ENCODE measurements around the gene FANCC. TPM values are rescaled to one million over a fixed set of nuclear protein-coding genes. Genes with fewer than 3 reads are reported as not detected.
"Not testable (repeated sequence)": the region's sequence is repeated elsewhere in the genome, so short reads cannot be mapped to it uniquely, and the experiment has no call there.

The FANCC gene
- total RNA-seq, 1 experiment from 2014 or later, result 34.1 TPM

DNA sequence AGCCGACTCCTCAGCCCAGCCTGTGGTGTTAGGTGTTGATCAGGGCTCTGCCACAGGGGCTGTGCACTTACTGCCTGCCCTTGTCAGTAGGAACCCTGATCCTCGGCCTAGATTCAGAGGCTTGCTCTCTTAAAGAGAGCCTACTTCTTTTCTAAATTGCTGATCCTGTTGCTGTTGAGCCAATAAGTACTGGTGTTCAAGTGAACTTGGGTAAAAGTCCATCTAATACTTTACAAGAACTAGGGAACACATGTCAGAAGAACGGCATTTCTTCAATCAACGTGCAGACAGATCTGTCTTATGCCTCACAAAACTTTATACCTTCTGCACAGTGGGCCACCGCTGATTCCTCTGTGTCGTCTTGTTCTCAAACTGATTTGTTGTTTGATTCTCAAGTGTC is 24.2 kb downstream of the FANCC start:
- DNase-seq (ENCODE audit: low read depth); in situ Hi-C loops (cut with HindIII; ENCODE audit: low pct_unique_long_range_greater_than_20kb, low sequenced_read_pairs): not testable (repeated sequence)

DNA sequence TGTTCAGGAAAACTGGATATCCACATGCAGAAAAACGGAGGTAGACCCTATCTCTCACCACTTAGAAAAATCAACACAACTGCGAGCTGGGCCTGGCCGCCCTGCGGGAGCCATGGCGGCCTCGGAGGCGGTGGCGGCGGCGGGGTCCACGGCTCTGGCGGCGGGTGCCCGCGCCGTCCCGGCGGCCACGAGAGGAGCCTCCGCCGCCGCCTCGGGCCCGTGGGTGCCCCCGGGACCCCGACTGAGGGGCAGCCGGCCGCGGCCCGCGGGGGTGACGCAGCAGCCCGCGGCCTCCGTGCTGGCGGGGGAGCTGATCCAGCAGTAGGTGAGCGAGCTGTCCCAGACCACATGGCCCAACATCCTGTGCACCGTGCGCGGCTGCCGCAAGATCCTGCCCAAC is 25.3 kb downstream of the FANCC start:
- in situ Hi-C loops (cut with HindIII; ENCODE audit: low pct_unique_long_range_greater_than_20kb, low sequenced_read_pairs), result no loop called here

DNA sequence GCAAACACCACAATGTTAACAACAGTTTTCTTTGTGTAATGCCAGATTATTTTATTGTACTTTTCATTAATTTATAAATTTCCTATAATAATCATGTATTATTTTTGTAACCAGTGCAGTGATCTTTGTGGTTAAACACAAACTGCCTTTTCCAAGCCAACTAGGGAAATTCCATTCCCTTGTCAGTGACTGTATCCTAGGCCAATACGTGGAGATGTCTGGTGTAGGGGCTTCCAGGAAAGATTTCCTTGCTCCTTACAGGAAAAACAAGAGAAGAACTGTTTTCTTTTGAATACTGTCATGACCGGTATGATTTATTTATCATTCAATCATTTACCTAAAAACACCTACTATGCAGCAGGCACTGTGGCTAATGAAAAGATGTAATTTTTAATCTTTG is 31.4 kb downstream of the FANCC start:
- in situ Hi-C loops (cut with HindIII; ENCODE audit: low pct_unique_long_range_greater_than_20kb, low sequenced_read_pairs), result no loop called here
- DNase-seq (ENCODE audit: low read depth), result peak; percentile 36

More for the DNA sequence above, 25.3 kb downstream of the FANCC start:
- no peak for DNase-seq (ENCODE audit: low read depth)

DNA sequence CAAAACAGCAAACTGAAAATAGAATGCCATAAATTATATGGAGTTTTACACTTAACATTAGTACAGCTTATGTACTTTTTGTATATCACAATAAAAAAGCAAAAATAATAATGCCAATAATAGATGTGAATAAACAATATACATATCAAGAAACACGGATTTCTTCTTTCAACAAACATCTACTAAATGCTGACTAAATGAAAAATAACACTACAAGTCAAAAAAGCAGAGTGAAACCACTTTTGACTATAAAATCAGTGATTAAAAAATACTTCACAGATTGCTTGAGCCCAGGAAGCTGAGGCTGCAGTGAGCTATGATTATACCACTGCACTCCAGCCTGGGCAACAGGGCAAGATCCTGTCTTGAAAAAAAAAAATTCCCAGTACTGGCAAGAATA is 32.2 kb downstream of the FANCC start:
- in situ Hi-C loops (cut with HindIII; ENCODE audit: low pct_unique_long_range_greater_than_20kb, low sequenced_read_pairs), result no loop called here
- no peak for DNase-seq (ENCODE audit: low read depth)

DNA sequence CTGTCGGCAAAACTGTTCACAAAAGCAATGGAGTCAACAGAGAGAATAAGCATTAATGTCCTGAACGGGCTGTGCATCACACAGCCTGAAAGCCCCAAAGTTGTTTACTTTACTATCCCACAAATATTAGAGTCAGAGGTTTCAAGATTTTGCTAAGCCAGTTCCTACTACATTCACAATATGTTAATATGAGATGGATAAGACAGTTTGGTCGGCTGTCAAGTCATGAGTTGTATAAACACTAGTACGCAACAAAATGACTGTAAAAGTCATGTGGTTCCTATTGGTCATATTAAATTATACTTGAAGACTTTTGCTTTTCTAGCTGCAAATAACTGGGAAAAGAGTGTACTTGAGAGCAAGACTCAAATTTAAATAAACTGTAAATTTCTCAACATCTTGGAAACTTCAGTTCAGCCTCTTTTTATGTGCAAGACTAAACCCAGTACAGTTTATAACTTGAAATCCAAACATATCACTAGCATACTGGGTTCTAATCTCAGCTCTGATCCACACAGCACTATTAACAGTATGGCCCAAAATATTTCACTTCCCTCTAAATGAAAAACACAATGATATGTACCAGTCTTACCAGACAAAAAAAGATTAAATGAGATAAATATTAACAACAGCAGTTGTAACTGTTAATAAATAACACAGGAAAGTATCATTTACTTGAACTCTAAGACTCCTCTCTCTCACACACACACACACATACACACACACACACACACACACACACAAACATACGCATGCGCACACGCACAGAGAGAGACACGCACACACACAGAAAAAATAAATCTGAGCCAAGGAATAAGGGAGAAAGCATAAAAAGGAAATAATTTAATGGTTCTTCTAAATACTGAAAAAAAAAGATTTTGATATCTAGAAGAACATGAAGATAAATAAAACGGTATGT is 33.1 kb downstream of the FANCC start:
- in situ Hi-C loops (cut with HindIII; ENCODE audit: low pct_unique_long_range_greater_than_20kb, low sequenced_read_pairs), result no loop called here
- DNase-seq (ENCODE audit: low read depth), result peak; percentile 92

DNA sequence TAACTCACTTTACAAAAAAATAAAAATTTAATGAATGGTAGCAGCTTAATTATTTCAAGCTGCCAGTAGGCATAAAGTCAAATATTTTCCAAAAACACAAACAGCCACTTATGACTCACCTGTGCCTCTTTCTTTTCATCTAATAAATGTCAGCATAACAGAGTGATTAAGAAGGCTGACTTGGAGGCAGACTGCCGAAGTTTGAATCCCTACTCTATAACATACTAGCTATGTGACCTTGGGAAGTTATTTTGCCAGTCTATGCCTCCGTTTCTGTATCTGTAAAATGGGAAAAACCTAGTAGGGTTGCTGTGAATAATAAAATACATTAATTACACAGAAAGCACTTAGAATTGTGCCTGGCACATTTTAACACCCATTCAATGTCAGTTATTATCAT is 33.8 kb downstream of the FANCC start:
- in situ Hi-C loops (cut with HindIII; ENCODE audit: low pct_unique_long_range_greater_than_20kb, low sequenced_read_pairs), result no loop called here
- DNase-seq (ENCODE audit: low read depth), result no peak

DNA sequence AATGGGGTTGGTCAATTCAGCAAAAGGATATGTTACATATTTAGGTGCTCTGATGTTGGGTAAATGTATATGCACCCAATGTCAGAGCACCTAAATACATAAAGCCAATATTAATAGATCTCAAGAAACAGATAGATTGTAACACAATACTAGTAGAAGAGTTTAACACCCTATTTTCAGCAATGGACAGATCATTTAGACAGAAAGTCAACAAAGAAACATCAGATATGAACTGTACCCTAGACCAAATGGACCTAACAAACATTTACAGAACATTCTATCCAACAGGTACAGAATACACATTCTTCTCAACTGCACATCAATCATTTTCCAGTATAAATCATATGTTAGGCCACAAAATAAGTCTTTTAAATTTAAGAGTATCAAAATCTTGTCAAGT is 35.2 kb downstream of the FANCC start:
- DNase-seq (ENCODE audit: low read depth), result no peak
- in situ Hi-C loops (cut with HindIII; ENCODE audit: low pct_unique_long_range_greater_than_20kb, low sequenced_read_pairs), result no loop called here

DNA sequence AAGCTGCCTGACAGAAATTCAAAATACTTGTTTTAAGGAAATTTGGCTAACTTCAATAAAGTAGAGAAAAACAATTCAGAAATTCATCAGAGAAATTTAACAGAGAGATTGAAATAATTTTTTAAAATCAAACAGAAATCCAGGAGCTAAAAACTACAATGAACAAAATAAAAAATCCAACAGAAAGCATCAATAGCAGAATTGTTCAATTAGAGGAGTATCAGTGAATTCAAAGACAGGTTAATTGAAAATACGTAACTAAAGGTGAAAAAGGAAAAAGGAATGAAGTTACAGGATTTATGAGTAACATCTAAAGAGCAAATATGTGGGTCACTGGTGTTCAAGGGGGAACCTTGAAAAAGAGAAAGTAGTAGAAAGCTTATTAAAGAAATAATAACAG is 36.8 kb downstream of the FANCC start:
- in situ Hi-C loops (cut with HindIII; ENCODE audit: low pct_unique_long_range_greater_than_20kb, low sequenced_read_pairs), result no loop called here
- no peak for DNase-seq (ENCODE audit: low read depth)

DNA sequence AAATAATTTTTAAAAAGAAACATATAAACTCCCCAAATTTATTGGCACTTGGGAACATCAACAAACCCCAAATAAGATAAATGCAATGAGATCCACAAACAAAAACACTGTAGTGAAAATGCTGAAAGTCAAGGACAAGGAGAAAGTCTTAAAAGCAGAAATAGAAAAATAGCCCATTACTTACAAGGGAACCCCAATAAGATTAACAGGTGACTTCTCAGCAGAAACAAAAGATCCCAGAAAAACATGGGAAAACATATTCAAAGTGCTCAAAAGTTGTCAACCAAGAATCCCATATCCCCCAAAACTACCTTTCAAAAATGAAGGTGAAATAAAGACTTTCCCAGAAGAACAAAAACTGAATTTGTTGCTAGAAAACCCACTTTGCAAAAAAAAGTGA is 40.0 kb downstream of the FANCC start:
- no peak for DNase-seq (ENCODE audit: low read depth)
- in situ Hi-C loops (cut with HindIII; ENCODE audit: low pct_unique_long_range_greater_than_20kb, low sequenced_read_pairs), result no loop called here

DNA sequence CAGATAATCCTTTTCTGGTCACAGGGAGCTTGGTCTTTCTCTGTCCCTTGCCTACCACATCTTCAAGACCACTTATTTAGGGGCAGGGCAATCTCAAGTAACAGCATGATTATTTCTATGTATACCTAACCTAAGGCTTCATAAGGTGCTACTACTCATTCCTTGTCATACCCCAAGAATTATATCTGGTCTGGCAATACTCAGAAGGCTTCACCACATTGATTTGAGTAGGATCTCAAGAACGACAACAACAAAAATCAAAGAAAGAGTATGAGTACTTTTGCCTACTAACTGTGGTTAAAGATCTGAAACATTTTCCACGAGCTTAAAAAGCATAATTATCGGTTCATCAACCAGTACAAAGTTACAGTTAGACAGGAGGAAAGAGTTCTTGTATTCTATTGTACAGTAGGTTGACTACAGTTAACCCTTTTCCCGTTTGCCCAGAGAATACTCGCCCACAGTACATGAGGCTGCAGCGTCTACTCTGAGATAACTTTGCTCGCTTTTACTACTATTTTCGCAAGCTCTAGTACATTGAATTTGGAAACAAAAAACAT is 41.0 kb downstream of the FANCC start:
- no peak for DNase-seq (ENCODE audit: low read depth)
- in situ Hi-C loops (cut with HindIII; ENCODE audit: low pct_unique_long_range_greater_than_20kb, low sequenced_read_pairs), result no loop called here

DNA sequence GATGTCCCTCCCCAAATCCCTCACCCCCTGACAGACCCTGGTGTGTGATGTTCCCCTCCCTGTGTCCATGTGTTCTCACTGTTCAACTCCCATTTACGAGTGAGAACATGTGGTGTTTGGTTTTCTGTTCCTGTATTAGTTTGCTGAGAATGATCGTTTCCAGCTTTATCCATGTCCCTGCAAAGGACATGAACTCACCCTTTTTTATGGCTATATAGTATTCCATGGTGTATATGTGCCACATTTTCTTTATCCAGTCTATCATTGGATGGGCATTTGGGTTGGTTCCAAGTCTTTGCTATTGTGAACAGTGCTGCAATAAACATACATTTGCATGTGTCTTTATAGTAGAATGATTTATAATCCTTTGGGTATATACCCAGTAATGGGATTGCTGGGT is 43.3 kb downstream of the FANCC start:
- in situ Hi-C loops (cut with HindIII; ENCODE audit: low pct_unique_long_range_greater_than_20kb, low sequenced_read_pairs), result loop anchor here (25.0 kb wide), 1 partner anchor 213 kb away; no protein-coding TSS in a partner anchor

DNA sequence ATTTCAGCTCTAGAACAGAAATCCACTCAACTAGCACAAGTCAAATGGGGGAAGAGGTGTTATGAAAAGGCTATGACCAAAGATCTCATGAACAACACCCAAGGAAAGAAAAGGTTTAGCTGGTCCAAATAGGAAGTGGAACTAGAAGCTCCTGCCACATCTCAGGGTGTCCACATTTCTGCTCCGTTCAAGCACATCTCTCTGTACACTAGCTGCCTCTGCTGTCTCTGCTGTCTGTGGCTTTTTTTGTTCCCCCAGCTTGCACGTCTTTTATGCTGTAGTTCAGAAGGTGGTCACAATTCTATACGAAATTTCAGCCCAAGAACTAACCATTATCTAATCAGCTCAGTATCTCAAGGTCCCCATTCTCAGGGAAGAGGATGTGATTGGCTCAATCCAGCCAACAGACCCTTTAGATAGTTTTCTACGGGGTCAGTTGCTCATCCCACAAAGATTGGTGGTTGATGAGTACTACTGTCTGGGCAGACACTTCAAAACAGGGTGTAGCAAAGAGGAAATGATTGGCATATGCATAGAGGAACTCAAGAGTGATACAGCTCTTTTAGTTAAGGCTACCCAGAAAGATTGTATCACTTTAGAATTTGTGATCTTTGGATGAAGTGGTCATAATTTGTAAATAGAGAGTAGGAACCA is 44.0 kb downstream of the FANCC start:
- no peak for DNase-seq (ENCODE audit: low read depth)
- in situ Hi-C loops (cut with HindIII; ENCODE audit: low pct_unique_long_range_greater_than_20kb, low sequenced_read_pairs), result loop anchor here (25.0 kb wide), 1 partner anchor 214 kb away; no protein-coding TSS in a partner anchor

More for the DNA sequence above, 43.3 kb downstream of the FANCC start:
- not testable (repeated sequence) for DNase-seq (ENCODE audit: low read depth)

DNA sequence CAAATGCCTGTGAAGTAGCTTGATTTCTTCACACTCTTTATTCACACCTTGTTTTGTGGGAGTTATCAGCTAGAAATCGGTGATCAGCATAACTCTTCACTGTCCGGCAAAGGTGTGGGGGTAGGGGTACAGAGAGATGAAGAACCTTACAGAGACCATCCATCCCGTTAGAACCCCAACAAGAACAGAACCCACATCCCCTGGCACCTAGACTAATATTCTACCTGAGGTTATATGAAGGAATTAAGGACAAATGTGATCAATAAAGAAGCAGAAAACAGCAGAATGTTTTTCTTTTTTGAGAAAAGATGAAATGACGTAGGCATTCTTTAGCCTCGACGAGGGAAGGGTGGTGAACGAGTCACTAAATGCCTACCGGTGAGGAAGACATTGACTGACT is 44.7 kb downstream of the FANCC start:
- in situ Hi-C loops (cut with HindIII; ENCODE audit: low pct_unique_long_range_greater_than_20kb, low sequenced_read_pairs), result loop anchor here (25.0 kb wide), 1 partner anchor 214 kb away; no protein-coding TSS in a partner anchor

DNA sequence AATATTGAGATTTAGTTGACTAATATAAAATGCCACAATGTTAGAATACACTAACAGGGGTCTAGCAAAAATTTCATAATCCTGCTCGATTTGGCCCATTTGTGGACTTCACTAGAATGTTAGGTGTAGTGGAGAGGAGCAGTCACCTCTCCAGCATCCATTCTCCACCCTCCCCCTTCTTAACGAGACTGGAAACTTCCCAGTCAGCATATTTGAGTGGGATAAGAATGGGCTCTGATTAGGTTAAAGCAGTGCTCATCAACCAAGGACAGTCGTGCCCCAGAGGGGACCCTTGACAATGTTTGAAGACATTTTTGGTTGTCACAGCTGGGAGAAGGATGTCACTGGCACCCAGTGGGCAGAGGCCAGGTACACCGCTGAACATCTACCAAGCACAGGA is 46.7 kb downstream of the FANCC start:
- in situ Hi-C loops (cut with HindIII; ENCODE audit: low pct_unique_long_range_greater_than_20kb, low sequenced_read_pairs), result loop anchor here (25.0 kb wide), 1 partner anchor 217 kb away; no protein-coding TSS in a partner anchor
- no peak for DNase-seq (ENCODE audit: low read depth)

More for the DNA sequence above, 44.7 kb downstream of the FANCC start:
- no peak for DNase-seq (ENCODE audit: low read depth)

DNA sequence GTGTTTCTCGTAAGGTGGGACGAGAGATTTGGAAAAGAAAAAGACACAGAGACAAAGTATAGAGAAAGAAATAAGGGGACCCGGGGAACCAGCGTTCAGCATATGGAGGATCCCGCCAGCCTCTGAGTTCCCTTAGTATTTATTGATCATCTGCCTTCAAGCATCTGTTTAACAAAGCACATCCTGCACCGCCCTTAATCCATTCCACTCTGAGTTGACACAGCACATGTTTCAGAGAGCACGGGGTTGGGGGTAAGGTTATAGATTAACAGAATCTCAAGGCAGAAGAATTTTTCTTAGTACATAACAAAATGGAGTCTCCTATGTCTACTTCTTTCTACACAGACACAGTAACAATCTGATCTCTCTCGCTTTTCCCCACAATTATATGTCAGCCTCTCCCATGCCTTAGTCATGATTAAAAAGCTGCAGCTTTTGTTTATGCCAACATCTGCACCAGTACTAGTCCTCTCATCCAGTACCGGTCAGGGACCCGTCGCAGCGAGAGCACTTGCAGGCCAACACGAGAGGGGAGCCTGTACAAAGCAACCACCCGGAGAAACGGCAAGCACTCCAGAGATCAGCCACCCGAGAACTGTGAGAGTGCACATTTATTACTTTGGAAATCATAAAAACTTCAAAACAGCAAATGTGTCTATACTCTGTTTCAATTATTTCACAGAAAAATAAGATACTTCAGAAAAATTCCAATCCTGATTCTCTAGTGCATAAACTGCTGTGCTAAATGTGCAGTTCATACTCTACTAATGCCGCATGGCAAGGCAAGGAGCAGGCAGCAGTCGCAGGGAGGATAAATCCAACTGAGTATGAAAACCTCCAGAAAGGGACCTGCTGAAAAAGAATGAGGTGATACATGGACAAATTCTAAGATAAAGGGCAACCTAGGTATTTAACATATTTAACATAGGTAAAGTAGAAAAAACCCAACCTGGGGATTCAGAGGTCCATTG is 47.4 kb downstream of the FANCC start:
- DNase-seq (ENCODE audit: low read depth), result not testable (repeated sequence)
- in situ Hi-C loops (cut with HindIII; ENCODE audit: low pct_unique_long_range_greater_than_20kb, low sequenced_read_pairs), result loop anchor here (25.0 kb wide), 1 partner anchor 217 kb away; no protein-coding TSS in a partner anchor

DNA sequence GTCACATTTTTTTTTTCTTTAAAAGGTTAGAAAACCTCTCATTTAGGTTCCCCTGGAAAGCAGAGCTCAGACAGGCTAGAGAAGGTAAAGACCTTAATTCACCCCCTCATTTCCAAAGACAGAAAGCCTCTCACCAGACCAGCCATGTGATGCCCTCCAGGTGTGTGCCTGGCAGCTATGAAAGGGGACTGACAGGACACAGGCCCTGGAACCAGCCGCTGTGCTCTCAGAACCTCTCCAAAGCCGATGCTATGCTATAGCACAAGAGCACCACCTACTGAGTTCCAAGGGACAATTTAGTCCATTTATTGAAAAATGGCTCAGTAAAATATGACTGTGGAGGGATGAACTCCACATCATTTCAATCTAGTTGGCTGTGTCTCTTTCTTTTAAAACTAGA is 48.8 kb downstream of the FANCC start:
- in situ Hi-C loops (cut with HindIII; ENCODE audit: low pct_unique_long_range_greater_than_20kb, low sequenced_read_pairs), result loop anchor here (25.0 kb wide), 1 partner anchor 219 kb away; no protein-coding TSS in a partner anchor
- peak; percentile 32 for DNase-seq (ENCODE audit: low read depth)

DNA sequence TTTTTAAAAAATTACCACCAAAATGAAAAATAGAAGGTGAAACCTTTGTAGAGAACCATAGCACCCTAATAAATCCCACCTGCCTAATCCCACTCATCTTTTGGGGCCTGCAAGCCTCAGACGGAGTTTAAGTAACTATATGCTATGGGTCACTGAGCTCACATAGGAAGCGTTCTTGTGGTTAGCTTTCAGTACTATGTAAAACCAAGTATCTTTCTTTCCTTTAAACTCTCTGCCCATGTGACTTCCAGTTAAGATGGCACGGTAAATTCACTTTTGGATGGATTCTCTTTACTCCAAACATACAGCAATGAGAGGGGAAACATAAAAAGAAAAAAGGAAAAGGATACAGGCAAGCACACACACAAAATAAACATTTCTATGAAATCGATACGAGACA is 50.9 kb downstream of the FANCC start:
- in situ Hi-C loops (cut with HindIII; ENCODE audit: low pct_unique_long_range_greater_than_20kb, low sequenced_read_pairs), result loop anchor here (25.0 kb wide), 1 partner anchor 221 kb away; no protein-coding TSS in a partner anchor
- peak; percentile 26 for DNase-seq (ENCODE audit: low read depth)

DNA sequence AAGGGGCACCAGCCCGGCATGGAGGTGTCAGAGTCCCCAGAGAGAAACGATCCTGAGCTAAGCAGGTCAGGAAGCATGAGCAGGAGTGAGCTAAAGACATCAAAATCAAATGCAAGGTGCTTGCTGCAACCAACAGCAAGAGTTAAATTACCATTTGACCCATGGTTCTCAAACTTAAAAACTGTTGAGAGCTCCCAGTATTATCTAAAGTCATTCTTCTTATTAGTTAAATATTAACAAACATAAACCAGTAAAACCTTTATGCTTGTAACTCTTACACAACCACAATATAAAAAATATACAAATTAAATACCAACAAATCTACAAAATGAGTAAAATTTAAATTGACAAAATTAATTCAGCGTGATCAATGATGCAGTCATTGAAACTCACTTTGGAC is 51.5 kb downstream of the FANCC start:
- peak; percentile 48 for DNase-seq (ENCODE audit: low read depth)
- in situ Hi-C loops (cut with HindIII; ENCODE audit: low pct_unique_long_range_greater_than_20kb, low sequenced_read_pairs), result loop anchor here (25.0 kb wide), 1 partner anchor 221 kb away; no protein-coding TSS in a partner anchor
